Measurements from ENCODE around the gene DNM2.

The DNM2 gene

GRCh38 chr19:10789866-10790265 is 72.0 kb downstream of the DNM2 start:
- H2BK15ac ChIP-seq (ENCODE audit: low read length) = no peak overlapping the region
- no peak overlapping the region for H3K14ac ChIP-seq (ENCODE audit: low read length)
- H3K9me3 ChIP-seq (replicated peaks in 1 of 2; ENCODE audit: control insufficient read depth in 2 of 2, insufficient read depth in 1 of 2, low read depth in 1 of 2, low read length in 2 of 2) = peaks cover 0 to 2% of the 10 kb centered on the region in 2 donors
- H3K27ac ChIP-seq (replicated peaks; ENCODE audit: low read length) = no peak overlapping the region
- H2AFZ ChIP-seq (ENCODE audit: low read length) = no peak overlapping the region
- H2AK5ac ChIP-seq (ENCODE audit: low read depth, low read length) = no peak overlapping the region
- H2BK12ac ChIP-seq (ENCODE audit: low read length) = no peak overlapping the region
- H3K9ac ChIP-seq (ENCODE audit: low read depth, low read length, poor library complexity) = no peak overlapping the region
- H3K4ac ChIP-seq (ENCODE audit: low read length) = no peak overlapping the region
- no peak overlapping the region for H3K18ac ChIP-seq (ENCODE audit: low read length)
- H3K4me1 ChIP-seq (ENCODE audit: control insufficient read depth in 2 of 2, insufficient read depth in 1 of 2, low read depth in 1 of 2, low read length in 2 of 2) = no peaks in the 10 kb centered on the region
- H3K4me2 ChIP-seq (ENCODE audit: insufficient read depth, low read length, poor library complexity, severe bottlenecking) = no peak overlapping the region
- H4K8ac ChIP-seq (ENCODE audit: low read depth, low read length) = no peak overlapping the region
- H3K4me3 ChIP-seq (ENCODE audit: low read length in 2 of 2) = no peak overlapping the region
- no CpG with 5 or more reads among the region's 10 CpGs for WGBS, 2 donors (ENCODE audit: extremely low coverage in 2 of 2, insufficient read length in 2 of 2, insufficient replicate concordance in 1 of 2)
- H3K79me1 ChIP-seq (ENCODE audit: low read depth, low read length) = peaks cover 3% of the 10 kb centered on the region
- H4K91ac ChIP-seq (ENCODE audit: low read depth, low read length, poor library complexity) = no peak overlapping the region
- H2BK5ac ChIP-seq (ENCODE audit: low read length) = no peak overlapping the region
- no peak for DNase-seq (ENCODE audit: low spot score)
- H2BK120ac ChIP-seq (ENCODE audit: low read depth, low read length) = no peak overlapping the region
- no peak overlapping the region for H3K23ac ChIP-seq (ENCODE audit: low read depth, low read length, poor library complexity)
- no peaks in the 10 kb centered on the region for H3K27me3 ChIP-seq (ENCODE audit: control insufficient read depth in 3 of 3, insufficient read depth in 3 of 3, low read depth in 1 of 3, low read length in 3 of 3)
- H3K36me3 ChIP-seq (replicated peaks in 1 of 2; ENCODE audit: control insufficient read depth in 2 of 2, insufficient read depth in 2 of 2, low read length in 2 of 2) = peaks cover 37 to 88% of the 10 kb centered on the region in 2 donors

GRCh38 chr19:10796653-10797052 is 78.8 kb downstream of the DNM2 start:
- Histone ChIP-seq H4K91ac (ENCODE audit: low read depth, low read length, poor library complexity) (no peak overlapping the region), H3K27ac (replicated peaks; ENCODE audit: low read length) (no peak overlapping the region), H2BK5ac (ENCODE audit: low read length) (no peak overlapping the region), H3K36me3 (replicated peaks in 1 of 2; ENCODE audit: control insufficient read depth in 2 of 2, insufficient read depth in 2 of 2, low read length in 2 of 2) (peaks cover 27 to 96% of the 10 kb centered on the region in 2 donors), H2BK120ac (ENCODE audit: low read depth, low read length) (no peak overlapping the region), H3K27me3 (ENCODE audit: control insufficient read depth in 3 of 3, insufficient read depth in 3 of 3, low read depth in 1 of 3, low read length in 3 of 3) (no peaks in the 10 kb centered on the region), H3K4me1 (ENCODE audit: control insufficient read depth in 2 of 2, insufficient read depth in 1 of 2, low read depth in 1 of 2, low read length in 2 of 2) (no peaks in the 10 kb centered on the region), H3K9ac (ENCODE audit: low read depth, low read length, poor library complexity) (no peak overlapping the region), H3K9me3 (replicated peaks in 1 of 2; ENCODE audit: control insufficient read depth in 2 of 2, insufficient read depth in 1 of 2, low read depth in 1 of 2, low read length in 2 of 2) (no peaks in the 10 kb centered on the region), H2BK12ac (ENCODE audit: low read length) (no peak overlapping the region), H3K4ac (ENCODE audit: low read length) (no peak overlapping the region), H2BK15ac (ENCODE audit: low read length) (no peak overlapping the region), H3K4me2 (ENCODE audit: insufficient read depth, low read length, poor library complexity, severe bottlenecking) (no peak overlapping the region), H3K23ac (ENCODE audit: low read depth, low read length, poor library complexity) (no peak overlapping the region), H2AK5ac (ENCODE audit: low read depth, low read length) (no peak overlapping the region), H3K79me1 (ENCODE audit: low read depth, low read length) (no peaks in the 10 kb centered on the region), H3K14ac (ENCODE audit: low read length) (peak overlapping the region; percentile 8), H3K18ac (ENCODE audit: low read length) (no peak overlapping the region), H4K8ac (ENCODE audit: low read depth, low read length) (no peak overlapping the region), H2AFZ (ENCODE audit: low read length) (no peak overlapping the region), H3K4me3 (ENCODE audit: low read length in 2 of 2) (no peak overlapping the region)
- DNase-seq (ENCODE audit: low spot score) = no peak
- WGBS, 2 donors (ENCODE audit: extremely low coverage in 2 of 2, insufficient read length in 2 of 2, insufficient replicate concordance in 1 of 2) = no CpG with 5 or more reads among the region's 19 CpGs

GRCh38 chr19:10797078-10797477 is 79.2 kb downstream of the DNM2 start:
- H2BK15ac ChIP-seq (ENCODE audit: low read length) = no peak overlapping the region
- no peaks in the 10 kb centered on the region for H3K79me1 ChIP-seq (ENCODE audit: low read depth, low read length)
- no peak overlapping the region for H2BK12ac ChIP-seq (ENCODE audit: low read length)
- WGBS, 2 donors (ENCODE audit: extremely low coverage in 2 of 2, insufficient read length in 2 of 2, insufficient replicate concordance in 1 of 2) = no CpG with 5 or more reads among the region's 14 CpGs
- no peak overlapping the region for H3K4ac ChIP-seq (ENCODE audit: low read length)
- no peak overlapping the region for H2AFZ ChIP-seq (ENCODE audit: low read length)
- no peak overlapping the region for H2AK5ac ChIP-seq (ENCODE audit: low read depth, low read length)
- H4K8ac ChIP-seq (ENCODE audit: low read depth, low read length) = no peak overlapping the region
- H3K9me3 ChIP-seq (replicated peaks in 1 of 2; ENCODE audit: control insufficient read depth in 2 of 2, insufficient read depth in 1 of 2, low read depth in 1 of 2, low read length in 2 of 2) = no peaks in the 10 kb centered on the region
- H3K4me3 ChIP-seq (ENCODE audit: low read length in 2 of 2) = no peak overlapping the region
- no peak for DNase-seq (ENCODE audit: low spot score)
- no peak overlapping the region for H3K4me2 ChIP-seq (ENCODE audit: insufficient read depth, low read length, poor library complexity, severe bottlenecking)
- no peak overlapping the region for H2BK120ac ChIP-seq (ENCODE audit: low read depth, low read length)
- peak overlapping the region; percentile 8 for H3K14ac ChIP-seq (ENCODE audit: low read length)
- H3K36me3 ChIP-seq (replicated peaks in 1 of 2; ENCODE audit: control insufficient read depth in 2 of 2, insufficient read depth in 2 of 2, low read length in 2 of 2) = peaks cover 28 to 95% of the 10 kb centered on the region in 2 donors
- no peaks in the 10 kb centered on the region for H3K4me1 ChIP-seq (ENCODE audit: control insufficient read depth in 2 of 2, insufficient read depth in 1 of 2, low read depth in 1 of 2, low read length in 2 of 2)
- no peak overlapping the region for H2BK5ac ChIP-seq (ENCODE audit: low read length)
- no peak overlapping the region for H3K23ac ChIP-seq (ENCODE audit: low read depth, low read length, poor library complexity)
- no peaks in the 10 kb centered on the region for H3K27me3 ChIP-seq (ENCODE audit: control insufficient read depth in 3 of 3, insufficient read depth in 3 of 3, low read depth in 1 of 3, low read length in 3 of 3)
- H3K18ac ChIP-seq (ENCODE audit: low read length) = no peak overlapping the region
- H3K9ac ChIP-seq (ENCODE audit: low read depth, low read length, poor library complexity) = no peak overlapping the region
- no peak overlapping the region for H3K27ac ChIP-seq (replicated peaks; ENCODE audit: low read length)
- H4K91ac ChIP-seq (ENCODE audit: low read depth, low read length, poor library complexity) = no peak overlapping the region

GRCh38 chr19:10797541-10798256 is 79.8 kb downstream of the DNM2 start:
- no peak for DNase-seq (ENCODE audit: low spot score)
- H2BK120ac ChIP-seq (ENCODE audit: low read depth, low read length) = no peak overlapping the region
- H2BK15ac ChIP-seq (ENCODE audit: low read length) = no peak overlapping the region
- H3K27me3 ChIP-seq (ENCODE audit: control insufficient read depth in 3 of 3, insufficient read depth in 3 of 3, low read depth in 1 of 3, low read length in 3 of 3) = no peaks in the 10 kb centered on the region
- no peak overlapping the region for H3K23ac ChIP-seq (ENCODE audit: low read depth, low read length, poor library complexity)
- no peak overlapping the region for H3K4ac ChIP-seq (ENCODE audit: low read length)
- H2AFZ ChIP-seq (ENCODE audit: low read length) = no peak overlapping the region
- no peak overlapping the region for H2BK12ac ChIP-seq (ENCODE audit: low read length)
- no peak overlapping the region for H4K91ac ChIP-seq (ENCODE audit: low read depth, low read length, poor library complexity)
- H3K36me3 ChIP-seq (replicated peaks in 1 of 2; ENCODE audit: control insufficient read depth in 2 of 2, insufficient read depth in 2 of 2, low read length in 2 of 2) = peaks cover 32 to 95% of the 10 kb centered on the region in 2 donors
- H3K27ac ChIP-seq (replicated peaks; ENCODE audit: low read length) = no peak overlapping the region
- H3K14ac ChIP-seq (ENCODE audit: low read length) = no peak overlapping the region
- no peak overlapping the region for H3K18ac ChIP-seq (ENCODE audit: low read length)
- H4K8ac ChIP-seq (ENCODE audit: low read depth, low read length) = no peak overlapping the region
- no peaks in the 10 kb centered on the region for H3K4me1 ChIP-seq (ENCODE audit: control insufficient read depth in 2 of 2, insufficient read depth in 1 of 2, low read depth in 1 of 2, low read length in 2 of 2)
- H3K4me3 ChIP-seq (ENCODE audit: low read length in 2 of 2) = no peak overlapping the region
- no peaks in the 10 kb centered on the region for H3K9me3 ChIP-seq (replicated peaks in 1 of 2; ENCODE audit: control insufficient read depth in 2 of 2, insufficient read depth in 1 of 2, low read depth in 1 of 2, low read length in 2 of 2)
- H3K79me1 ChIP-seq (ENCODE audit: low read depth, low read length) = no peaks in the 10 kb centered on the region
- no peak overlapping the region for H3K9ac ChIP-seq (ENCODE audit: low read depth, low read length, poor library complexity)
- H2BK5ac ChIP-seq (ENCODE audit: low read length) = peak overlapping the region; percentile 2
- no CpG with 5 or more reads among the region's 19 CpGs for WGBS, 2 donors (ENCODE audit: extremely low coverage in 2 of 2, insufficient read length in 2 of 2, insufficient replicate concordance in 1 of 2)
- no peak overlapping the region for H3K4me2 ChIP-seq (ENCODE audit: insufficient read depth, low read length, poor library complexity, severe bottlenecking)
- H2AK5ac ChIP-seq (ENCODE audit: low read depth, low read length) = no peak overlapping the region

Data from neuronal stem cell (in vitro differentiated cells).